K562 (cell line): ENCODE data around the gene SPRR3. TPM values are rescaled to one million over a fixed set of nuclear protein-coding genes. Genes with fewer than 3 reads are reported as not detected.

Experiments
- BRD9 ChIP-seq: fragments of 450-650 bp; IDR thresholded peaks from 2 replicates; pipeline ENCODE4 v1.6.1; 2018; ENCODE audit warnings: low read depth; ENCODE audit not compliant: partially characterized antibody
- CBX8 ChIP-seq: fragments of 200-600 bp; sonication (generic); IDR thresholded peaks from 2 replicates; pipeline ENCODE4 v1.6.1; 2012; ENCODE audit warnings: borderline replicate concordance, mixed run types, low read depth, mild to moderate bottlenecking, moderate library complexity, mixed read lengths, low read length, control low read depth, inconsistent platforms; ENCODE audit not compliant: poor library complexity, severe bottlenecking; ENCODE audit errors: extremely low read depth
- ESRRB ChIP-seq: fragments of 250-450 bp; sonication (Bioruptor Pico); IDR thresholded peaks from 2 replicates; pipeline ENCODE4 v1.5.0; 2020; ENCODE audit warnings: mild to moderate bottlenecking, moderate library complexity, borderline replicate concordance
- GTF2A2 ChIP-seq: IDR thresholded peaks from 2 replicates; pipeline ENCODE4 v1.6.1; 2016; ENCODE audit warnings: mild to moderate bottlenecking, missing genetic modification characterization, missing compliant biosample characterization
- GTF2F1 ChIP-seq: IDR thresholded peaks from 2 replicates; pipeline ENCODE4 v1.6.1; 2011; ENCODE audit warnings: low read depth, low read length, improper control_type of control experiment
- KLF13 ChIP-seq: fragments of 450-650 bp; IDR thresholded peaks from 2 replicates; pipeline ENCODE4 v1.6.1; 2016; ENCODE audit warnings: missing genetic modification characterization, low read depth, mild to moderate bottlenecking, missing compliant biosample characterization, moderate library complexity, borderline replicate concordance
- KLF6 ChIP-seq: fragments of 250-450 bp; sonication (Bioruptor Pico); IDR thresholded peaks from 2 replicates; pipeline ENCODE4 v1.4.0; 2020; ENCODE audit warnings: mild to moderate bottlenecking, moderate library complexity, borderline replicate concordance
- MCM2 ChIP-seq: fragments of 450-650 bp; IDR thresholded peaks from 2 replicates; pipeline ENCODE4 v1.6.1; 2017; ENCODE audit warnings: low read depth, mild to moderate bottlenecking
- MEF2D ChIP-seq: conservative IDR thresholded peaks from 2 replicates; pipeline ENCODE4 v1.6.1; 2016; ENCODE audit warnings: low read depth, missing genetic modification characterization, missing compliant biosample characterization
- NR2C2 ChIP-seq, 2 experiments: fragments of 200-800 bp in 1 of 2; sonication (Bioruptor generic) in 1 of 2; sonication (generic) in 1 of 2; formaldehyde crosslinking in 1 of 2; IDR thresholded peaks; 2 replicates each; pipeline versions ENCODE4 v1.6.1 to v1.8.0; 2016 to 2022; ENCODE audit warnings: mild to moderate bottlenecking in 1 of 2, missing compliant biosample characterization in 1 of 2, missing genetic modification characterization in 1 of 2, missing genetic modification reagents in 1 of 2
- PATZ1 ChIP-seq: fragments of 250-450 bp; sonication (Bioruptor Pico); IDR thresholded peaks from 2 replicates; pipeline ENCODE4 v1.5.0; 2020; ENCODE audit warnings: mild to moderate bottlenecking, borderline replicate concordance
- SMARCE1 ChIP-seq: fragments of 450-650 bp; IDR thresholded peaks from 2 replicates; pipeline ENCODE4 v1.7.1; 2016; ENCODE audit warnings: mild to moderate bottlenecking
- SMC3 ChIP-seq: conservative IDR thresholded peaks from 2 replicates; pipeline ENCODE4 v1.6.1; 2011; ENCODE audit warnings: low read depth, low read length, improper control_type of control experiment; ENCODE audit not compliant: insufficient read depth
- TGIF2 ChIP-seq: sonication (generic); formaldehyde crosslinking; IDR thresholded peaks from 2 replicates; pipeline ENCODE4 v1.8.1; 2022; ENCODE audit warnings: mild to moderate bottlenecking, missing genetic modification reagents, moderate library complexity
- TRIM24 ChIP-seq, 2 experiments: fragments of 450-650 bp; IDR thresholded peaks; 2 replicates each; pipeline ENCODE4 v1.6.1; 2016
- ZBTB1 ChIP-seq: sonication (generic); formaldehyde crosslinking; IDR thresholded peaks from 2 replicates; pipeline ENCODE4 v1.8.1; 2023; ENCODE audit warnings: missing genetic modification reagents, low read depth, mild to moderate bottlenecking, borderline replicate concordance
- ZBTB7A ChIP-seq: IDR thresholded peaks from 2 replicates; pipeline ENCODE4 v1.6.1; 2011; ENCODE audit warnings: low read depth, mild to moderate bottlenecking, low read length, moderate library complexity, borderline replicate concordance; ENCODE audit not compliant: control insufficient read depth
- ZNF3 ChIP-seq: fragments of 250-450 bp; sonication (Bioruptor Pico); IDR thresholded peaks from 2 replicates; pipeline ENCODE4 v1.5.0; 2021; ENCODE audit warnings: mild to moderate bottlenecking, moderate library complexity
- ZNF583 ChIP-seq: fragments of 250-450 bp; sonication (Bioruptor Pico); IDR thresholded peaks from 2 replicates; pipeline ENCODE4 v1.4.0; 2020
- ZNF780A ChIP-seq: fragments of 250-450 bp; sonication (Bioruptor Pico); IDR thresholded peaks from 2 replicates; pipeline ENCODE4 v1.5.0; 2021; ENCODE audit warnings: mild to moderate bottlenecking
- polyA plus RNA-seq, 8 experiments: library from polyadenylated mRNA; depleted of rRNA in 4 of 8; stranded (reverse) in 5 of 8; unstranded in 3 of 8; fragments of >200 nt; fragmentation: Nextera tagmentation in 2 of 8; fragmentation: Illumina TruSeq in 1 of 8; extraction: Ambion mirVana in 2 of 8; extraction: Trizol in 1 of 8; gene quantifications; 2 replicates each; pipeline versions ENCODE4 v1.2.1 to v1.2.3, GENCODE V29; 2011 to 2014; ENCODE audit warnings: inconsistent platforms in 1 of 8, missing spikeins in 1 of 8
- total RNA-seq, 7 experiments: library from RNA; depleted of rRNA in 6 of 7; stranded (reverse); fragments of >200 nt in 6 of 7; fragmentation: Illumina TruSeq in 2 of 7; extraction: Trizol in 2 of 7; gene quantifications; 2 replicates each; pipeline versions ENCODE4 v1.2.1 to v1.2.3, GENCODE V29; 2011 to 2021; ENCODE audit warnings: low replicate concordance in 1 of 7
- TF ChIP-seq, protein P1 (sequence below), 2 experiments: fragments of 150-350 bp in 1 of 2; IDR thresholded peaks; 2 replicates each; pipeline ENCODE4 v1.6.1; 2012 to 2016; ENCODE audit warnings: low read depth in 2 of 2, low read length in 2 of 2, mild to moderate bottlenecking in 1 of 2, moderate library complexity in 1 of 2
- TF ChIP-seq, protein P2 (sequence below): sonication (generic); formaldehyde crosslinking; IDR thresholded peaks from 2 replicates; pipeline ENCODE4 v1.8.0; 2022; ENCODE audit warnings: missing genetic modification reagents, mild to moderate bottlenecking, moderate library complexity, borderline replicate concordance

SPRR3 gene
- total and polyA plus RNA-seq, 9 of the 15 experiments (the other 6 are each of a cell fraction or from before 2014, with no cell fraction given), result not detected

DNA sequence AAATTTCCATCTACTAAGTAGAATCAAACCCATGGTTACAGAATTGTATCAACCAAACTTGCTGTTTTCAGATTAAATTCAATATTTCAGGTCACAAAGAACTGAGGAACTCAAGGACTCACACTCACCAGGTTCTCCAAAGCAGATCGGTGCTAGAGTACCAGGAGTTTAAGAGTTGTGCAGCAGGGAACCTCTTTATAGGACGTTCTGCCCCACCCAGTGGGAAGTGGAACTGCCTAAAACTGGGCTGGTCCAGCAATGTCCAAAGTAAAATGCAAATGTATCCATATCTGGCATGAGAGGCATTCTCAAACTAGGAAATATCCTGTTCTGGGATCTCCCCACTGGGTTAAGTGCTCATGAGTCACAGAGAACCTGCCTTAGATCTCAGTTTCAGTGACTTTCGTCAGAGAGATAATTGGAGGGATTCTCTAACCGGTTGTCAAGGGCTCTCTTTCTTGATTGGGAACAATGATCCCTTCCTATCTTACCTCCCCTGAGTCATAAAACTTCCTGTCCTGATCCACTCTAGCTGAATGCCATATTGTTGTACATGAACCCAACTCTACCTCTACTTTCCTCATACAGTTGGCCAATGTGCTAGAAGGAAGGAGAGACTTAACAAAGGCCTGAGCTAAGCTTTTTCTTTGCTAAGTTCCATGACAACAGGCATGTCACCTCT is 39.5 kb downstream of the SPRR3 start, which contains the start of gene SPRR2D (continued):
- no peak for TF ChIP-seq NR2C2 (CRISPR knock-in tag; IDR thresholded peaks at IDR 0.05)
- peak; percentile 17; the same call in 1 of the 2 replicates for TF ChIP-seq NR2C2 (tag; IDR thresholded peaks at IDR 0.05)
- TF ChIP-seq MCM2, result no peak
- TF ChIP-seq SMARCE1, result peak; percentile 44; the same call in 1 of the 2 replicates
- TF ChIP-seq KLF6 (CRISPR knock-in tag), result no peak
- TF ChIP-seq CBX8, result no peak
- no peak for TF ChIP-seq KLF13 (tag)
- TF ChIP-seq ESRRB (CRISPR knock-in tag), result no peak
- TF ChIP-seq, protein P1, sequence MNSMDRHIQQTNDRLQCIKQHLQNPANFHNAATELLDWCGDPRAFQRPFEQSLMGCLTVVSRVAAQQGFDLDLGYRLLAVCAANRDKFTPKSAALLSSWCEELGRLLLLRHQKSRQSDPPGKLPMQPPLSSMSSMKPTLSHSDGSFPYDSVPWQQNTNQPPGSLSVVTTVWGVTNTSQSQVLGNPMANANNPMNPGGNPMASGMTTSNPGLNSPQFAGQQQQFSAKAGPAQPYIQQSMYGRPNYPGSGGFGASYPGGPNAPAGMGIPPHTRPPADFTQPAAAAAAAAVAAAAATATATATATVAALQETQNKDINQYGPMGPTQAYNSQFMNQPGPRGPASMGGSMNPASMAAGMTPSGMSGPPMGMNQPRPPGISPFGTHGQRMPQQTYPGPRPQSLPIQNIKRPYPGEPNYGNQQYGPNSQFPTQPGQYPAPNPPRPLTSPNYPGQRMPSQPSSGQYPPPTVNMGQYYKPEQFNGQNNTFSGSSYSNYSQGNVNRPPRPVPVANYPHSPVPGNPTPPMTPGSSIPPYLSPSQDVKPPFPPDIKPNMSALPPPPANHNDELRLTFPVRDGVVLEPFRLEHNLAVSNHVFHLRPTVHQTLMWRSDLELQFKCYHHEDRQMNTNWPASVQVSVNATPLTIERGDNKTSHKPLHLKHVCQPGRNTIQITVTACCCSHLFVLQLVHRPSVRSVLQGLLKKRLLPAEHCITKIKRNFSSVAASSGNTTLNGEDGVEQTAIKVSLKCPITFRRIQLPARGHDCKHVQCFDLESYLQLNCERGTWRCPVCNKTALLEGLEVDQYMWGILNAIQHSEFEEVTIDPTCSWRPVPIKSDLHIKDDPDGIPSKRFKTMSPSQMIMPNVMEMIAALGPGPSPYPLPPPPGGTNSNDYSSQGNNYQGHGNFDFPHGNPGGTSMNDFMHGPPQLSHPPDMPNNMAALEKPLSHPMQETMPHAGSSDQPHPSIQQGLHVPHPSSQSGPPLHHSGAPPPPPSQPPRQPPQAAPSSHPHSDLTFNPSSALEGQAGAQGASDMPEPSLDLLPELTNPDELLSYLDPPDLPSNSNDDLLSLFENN (IDR thresholded peaks at IDR 0.05; ENCODE audit: low read depth in 2 of 2, low read length in 2 of 2), result no peak
- no peak for TF ChIP-seq GTF2F1
- no peak for TF ChIP-seq ZNF583 (CRISPR knock-in tag)
- no peak for TF ChIP-seq ZBTB7A
- TF ChIP-seq, protein P2, sequence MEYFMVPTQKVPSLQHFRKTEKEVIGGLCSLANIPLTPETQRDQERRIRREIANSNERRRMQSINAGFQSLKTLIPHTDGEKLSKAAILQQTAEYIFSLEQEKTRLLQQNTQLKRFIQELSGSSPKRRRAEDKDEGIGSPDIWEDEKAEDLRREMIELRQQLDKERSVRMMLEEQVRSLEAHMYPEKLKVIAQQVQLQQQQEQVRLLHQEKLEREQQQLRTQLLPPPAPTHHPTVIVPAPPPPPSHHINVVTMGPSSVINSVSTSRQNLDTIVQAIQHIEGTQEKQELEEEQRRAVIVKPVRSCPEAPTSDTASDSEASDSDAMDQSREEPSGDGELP (CRISPR knock-in tag), result no peak
- no peak for TF ChIP-seq SMC3
- TF ChIP-seq MEF2D, result no peak
- no peak for TF ChIP-seq BRD9
- TF ChIP-seq ZNF3 (CRISPR knock-in tag), result no peak
- TF ChIP-seq TGIF2 (CRISPR knock-in tag), result no peak
- no peak for TF ChIP-seq ZBTB1 (CRISPR knock-in tag)
- peak in 1 of 2 experiments; percentile 45; a peak in 1 of 4 replicates for TF ChIP-seq TRIM24 (IDR thresholded peaks at IDR 0.05)
- TF ChIP-seq GTF2A2, result no peak
- no peak for TF ChIP-seq PATZ1 (CRISPR knock-in tag)
- no peak for TF ChIP-seq ZNF780A (CRISPR knock-in tag)
